Prostate gland (tissue), 2 donors: ENCODE results near the gene NOP53.

ENCODE experiments used
- POLR2A ChIP-seq: fragments of 450-650 bp; IDR thresholded peaks from one replicate; pipeline ENCODE4 v1.6.1; 2016; ENCODE audit warnings: antibody characterized with exemption, mild to moderate bottlenecking
- TF ChIP-seq, protein P1 (sequence below), 4 experiments: fragments of 200-600 bp in 2 of 4; fragments of 450-650 bp in 2 of 4; sonication (generic) in 2 of 4; IDR thresholded peaks; 1 replicate in 3 of 4; 2 replicates in 1 of 4; pipeline ENCODE4 v1.5.1; 2016 to 2019; ENCODE audit warnings: antibody characterized with exemption in 4 of 4, mild to moderate bottlenecking in 2 of 4, moderate library complexity in 2 of 4

DNA sequence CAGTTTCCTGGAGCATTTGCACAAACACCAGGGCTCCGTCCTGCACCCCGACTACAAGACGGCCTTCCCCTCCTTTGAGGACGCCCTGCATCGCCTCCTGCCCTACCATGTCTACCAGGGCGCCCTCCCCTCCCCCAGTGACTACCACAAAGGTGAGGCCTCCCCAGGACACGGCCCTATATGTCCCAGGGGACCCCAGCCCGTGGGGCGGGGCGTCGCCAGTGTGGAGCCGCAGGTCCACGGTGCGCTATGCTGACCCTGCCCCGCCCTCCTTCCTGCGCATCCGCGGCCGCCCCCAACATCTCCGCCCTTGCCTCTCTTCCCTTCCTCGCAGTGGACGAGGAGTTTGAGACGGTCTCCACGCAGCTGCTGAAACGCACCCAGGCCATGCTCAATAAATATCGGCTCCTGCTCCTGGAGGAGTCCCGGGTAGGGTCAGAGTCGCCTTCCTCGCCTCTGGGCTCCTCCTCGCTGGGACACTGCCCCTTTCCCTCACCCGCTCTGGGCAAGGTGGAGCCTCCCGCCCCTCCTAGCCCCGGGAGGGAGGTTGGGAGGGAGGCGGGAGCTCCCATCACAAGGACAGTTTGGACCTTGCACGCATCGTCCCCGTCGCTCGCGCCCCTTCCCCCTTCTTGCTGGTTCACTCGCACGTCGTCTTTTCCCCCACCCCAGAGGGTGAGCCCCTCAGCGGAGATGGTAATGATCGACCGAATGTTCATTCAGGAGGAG lies 46.6 kb upstream of the NOP53 start:
- TF ChIP-seq POLR2A = no peak
- TF ChIP-seq, protein P1, sequence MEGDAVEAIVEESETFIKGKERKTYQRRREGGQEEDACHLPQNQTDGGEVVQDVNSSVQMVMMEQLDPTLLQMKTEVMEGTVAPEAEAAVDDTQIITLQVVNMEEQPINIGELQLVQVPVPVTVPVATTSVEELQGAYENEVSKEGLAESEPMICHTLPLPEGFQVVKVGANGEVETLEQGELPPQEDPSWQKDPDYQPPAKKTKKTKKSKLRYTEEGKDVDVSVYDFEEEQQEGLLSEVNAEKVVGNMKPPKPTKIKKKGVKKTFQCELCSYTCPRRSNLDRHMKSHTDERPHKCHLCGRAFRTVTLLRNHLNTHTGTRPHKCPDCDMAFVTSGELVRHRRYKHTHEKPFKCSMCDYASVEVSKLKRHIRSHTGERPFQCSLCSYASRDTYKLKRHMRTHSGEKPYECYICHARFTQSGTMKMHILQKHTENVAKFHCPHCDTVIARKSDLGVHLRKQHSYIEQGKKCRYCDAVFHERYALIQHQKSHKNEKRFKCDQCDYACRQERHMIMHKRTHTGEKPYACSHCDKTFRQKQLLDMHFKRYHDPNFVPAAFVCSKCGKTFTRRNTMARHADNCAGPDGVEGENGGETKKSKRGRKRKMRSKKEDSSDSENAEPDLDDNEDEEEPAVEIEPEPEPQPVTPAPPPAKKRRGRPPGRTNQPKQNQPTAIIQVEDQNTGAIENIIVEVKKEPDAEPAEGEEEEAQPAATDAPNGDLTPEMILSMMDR (IDR thresholded peaks at IDR 0.05) = no peak
